ENCODE measurements around the gene ARL8A.
"Not testable (repeated sequence)": the region's sequence is repeated elsewhere in the genome, so short reads cannot be mapped to it uniquely, and the experiment has no call there.

ARL8A gene

DNA sequence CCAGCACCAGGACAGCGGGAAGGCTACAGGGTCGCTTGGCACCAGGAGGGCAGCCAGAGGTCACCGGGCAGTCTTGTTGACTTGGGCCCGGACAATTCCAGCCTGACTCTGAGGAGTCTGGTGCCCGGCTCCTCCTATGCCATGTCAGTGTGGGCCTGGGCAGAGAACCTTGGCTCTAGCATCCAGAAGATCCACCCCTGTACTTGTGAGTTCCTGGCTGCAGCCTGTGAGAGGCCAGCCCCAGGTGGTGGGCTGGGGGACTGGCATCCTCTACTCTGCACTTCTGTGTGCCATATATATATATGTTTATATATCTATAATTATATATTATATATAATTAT lies 27.4 kb upstream of the ARL8A start:
- DNase-seq: no peak

DNA sequence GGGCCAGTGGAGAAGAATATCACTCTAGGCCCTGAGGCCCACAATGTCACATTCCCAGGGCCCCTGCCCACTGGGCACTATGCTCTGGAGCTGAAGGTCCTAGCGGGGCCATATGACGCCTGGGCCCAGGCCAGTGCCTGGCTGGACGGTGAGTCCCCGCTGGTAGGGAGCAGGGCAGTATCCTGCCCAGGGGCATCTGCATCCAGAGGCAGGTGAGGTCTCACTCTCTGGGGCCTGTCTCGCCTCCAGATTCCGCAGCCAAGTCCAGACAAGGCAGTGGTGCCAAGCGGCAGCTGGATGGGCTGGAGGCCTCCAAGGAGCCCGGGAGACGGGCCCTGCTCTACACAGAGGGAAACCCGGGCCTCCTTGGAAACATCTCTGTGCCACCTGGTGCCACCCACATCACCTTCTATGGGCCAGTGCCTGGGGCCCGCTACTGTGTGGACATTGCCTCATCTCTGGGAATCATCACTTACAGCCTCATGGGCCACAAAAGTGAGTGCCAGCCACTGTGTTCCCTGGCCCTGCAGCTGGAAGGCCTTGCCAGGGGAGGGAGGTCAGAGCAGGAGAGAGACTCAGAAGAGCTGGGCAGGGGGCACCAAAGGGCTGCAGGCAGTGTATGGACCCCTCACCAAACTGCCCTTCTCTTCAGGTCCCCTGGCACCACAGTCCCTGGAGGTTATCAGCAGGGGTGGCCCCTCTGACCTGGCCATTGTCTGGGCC lies 26.9 kb upstream of the ARL8A start:
- DNase-seq: peak in 1 of 2 experiments; percentile 39

DNA sequence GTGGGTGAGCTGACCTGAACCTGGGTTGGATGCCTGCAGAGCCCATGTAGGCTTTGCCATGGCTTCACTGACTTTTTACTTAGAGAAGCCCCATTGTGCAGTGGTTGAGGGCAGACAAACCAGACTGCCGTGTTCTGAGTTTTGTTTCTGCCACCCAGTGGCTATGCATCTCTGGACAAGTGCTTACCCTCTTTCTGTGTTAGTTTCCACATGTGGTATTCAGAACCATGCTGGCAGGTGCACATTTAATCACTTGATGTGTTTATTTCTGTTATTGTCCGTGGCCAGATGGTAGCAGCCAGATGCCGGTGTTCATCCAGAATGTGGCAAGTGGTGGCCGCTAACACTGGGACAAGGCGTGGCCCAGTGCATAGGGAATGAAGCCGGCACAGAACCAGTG lies 26.2 kb upstream of the ARL8A start:
- peak in 1 of 2 experiments; percentile 21 for DNase-seq

DNA sequence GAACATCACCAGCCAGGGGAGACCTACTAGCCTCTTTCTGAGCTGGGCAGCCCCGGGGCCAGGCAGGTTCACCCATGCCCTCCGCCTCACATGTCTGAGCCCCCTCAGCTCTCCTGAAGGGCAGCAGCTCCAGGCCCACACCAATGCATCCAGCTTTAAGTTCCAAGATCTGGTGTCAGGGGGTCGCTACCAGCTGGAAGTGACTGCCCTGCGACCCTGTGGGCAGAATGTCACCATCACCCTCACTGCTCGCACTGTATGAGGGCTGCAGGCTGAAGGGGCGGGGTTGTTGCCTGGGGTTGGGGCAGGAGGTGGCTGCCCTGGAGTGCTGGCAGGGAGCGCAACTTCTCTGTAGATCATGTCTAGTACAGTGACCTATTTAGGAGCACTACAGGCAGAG lies 24.3 kb upstream of the ARL8A start:
- no peak for DNase-seq

DNA sequence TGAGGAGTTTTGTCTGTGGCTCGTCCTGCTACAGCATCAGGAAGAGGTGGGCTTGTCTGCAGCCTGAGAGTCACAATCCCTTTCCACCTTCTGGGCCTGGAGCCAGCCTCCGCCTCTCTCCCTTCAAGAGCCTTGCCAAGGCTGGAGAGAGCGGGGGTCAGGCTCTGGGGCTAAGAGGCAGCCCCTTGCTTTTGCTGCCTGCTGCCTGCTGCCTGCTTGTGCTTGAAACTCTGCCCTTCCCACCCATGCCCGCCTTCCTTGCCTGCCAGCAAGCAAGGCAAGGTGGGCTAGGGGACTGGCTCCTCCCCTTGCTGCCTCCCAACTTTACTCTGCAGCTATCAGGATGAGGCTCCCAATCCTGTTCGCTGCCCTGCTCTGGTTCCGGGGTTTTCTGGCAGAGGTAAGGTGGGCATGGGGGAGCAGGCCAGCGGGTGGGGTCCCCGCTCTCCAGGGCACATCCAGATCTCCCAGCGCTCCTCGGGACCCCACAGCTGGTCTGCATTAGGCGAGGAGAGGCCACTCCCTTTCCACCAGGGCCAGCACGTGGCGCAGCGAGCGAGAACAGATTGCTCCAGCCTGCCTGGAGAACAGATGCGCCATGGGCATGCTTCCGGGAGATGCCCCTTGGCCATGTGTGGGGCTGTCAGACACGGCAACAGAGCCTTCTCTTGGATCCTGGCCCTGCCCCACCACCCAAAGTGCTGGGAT lies 23.3 kb upstream of the ARL8A start:
- DNase-seq: peak in 1 of 2 experiments; percentile 85

DNA sequence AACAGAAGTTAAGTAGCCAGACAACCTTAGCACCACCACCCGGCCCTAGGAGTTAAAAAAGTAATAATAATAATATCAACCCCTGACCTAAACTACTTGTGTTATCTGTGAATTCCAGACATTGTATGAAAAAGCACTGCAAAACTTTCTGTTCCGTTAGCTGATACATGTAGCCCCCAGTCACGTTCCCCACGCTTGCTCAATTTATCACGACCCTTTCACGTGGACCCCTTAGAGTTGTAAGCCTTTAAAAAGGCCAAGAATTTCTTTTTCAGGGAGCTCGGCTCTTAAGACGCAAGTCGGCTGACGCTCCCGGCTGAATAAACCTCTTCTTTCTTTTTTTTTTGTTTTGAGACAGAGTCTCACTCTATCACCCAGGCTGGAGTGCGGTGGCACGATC lies 22.5 kb upstream of the ARL8A start:
- DNase-seq: not testable (repeated sequence)

DNA sequence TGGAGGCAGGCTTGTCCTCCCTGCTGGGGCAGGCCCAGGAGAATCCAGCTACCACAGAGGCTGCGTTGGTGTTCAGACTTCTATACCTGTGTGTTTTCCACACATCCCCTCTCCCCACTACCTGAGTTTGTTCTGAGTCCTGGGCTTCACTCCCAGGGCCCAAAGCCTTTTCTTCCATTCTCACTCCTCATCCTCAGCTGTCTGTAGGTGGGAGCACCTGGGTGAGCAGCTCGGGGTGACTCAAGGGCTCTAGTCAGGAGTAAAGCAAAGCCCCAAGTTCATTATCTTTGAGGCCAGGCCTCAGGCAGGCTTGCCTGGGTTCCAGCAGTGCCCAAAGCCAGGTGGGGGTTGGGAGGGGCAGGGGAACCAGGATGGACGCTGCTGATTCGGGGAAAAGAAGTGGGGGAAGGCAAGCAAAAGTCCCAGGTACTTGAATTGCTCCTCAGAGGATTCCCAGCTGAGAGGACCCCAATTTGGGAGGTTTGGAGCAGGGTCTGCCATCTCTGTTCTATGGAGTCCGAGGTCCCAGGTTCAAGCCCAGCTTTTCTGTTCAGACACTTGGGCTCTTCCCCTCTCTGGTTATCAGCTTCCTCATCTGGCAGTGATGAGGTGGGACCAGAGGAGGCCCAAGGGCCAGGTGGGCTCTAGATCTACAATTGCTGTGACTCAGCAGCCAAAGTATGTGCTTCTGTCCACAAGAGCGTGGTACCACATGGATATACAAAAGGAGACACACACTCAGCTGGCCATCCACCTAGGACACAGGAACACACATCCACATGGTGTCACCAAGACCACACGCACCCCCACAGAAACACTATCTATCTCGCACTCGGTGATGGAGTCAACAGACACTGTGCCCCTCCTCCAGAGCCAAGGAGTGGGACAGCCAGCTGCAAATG lies 21.7 kb upstream of the ARL8A start:
- DNase-seq: no peak

DNA sequence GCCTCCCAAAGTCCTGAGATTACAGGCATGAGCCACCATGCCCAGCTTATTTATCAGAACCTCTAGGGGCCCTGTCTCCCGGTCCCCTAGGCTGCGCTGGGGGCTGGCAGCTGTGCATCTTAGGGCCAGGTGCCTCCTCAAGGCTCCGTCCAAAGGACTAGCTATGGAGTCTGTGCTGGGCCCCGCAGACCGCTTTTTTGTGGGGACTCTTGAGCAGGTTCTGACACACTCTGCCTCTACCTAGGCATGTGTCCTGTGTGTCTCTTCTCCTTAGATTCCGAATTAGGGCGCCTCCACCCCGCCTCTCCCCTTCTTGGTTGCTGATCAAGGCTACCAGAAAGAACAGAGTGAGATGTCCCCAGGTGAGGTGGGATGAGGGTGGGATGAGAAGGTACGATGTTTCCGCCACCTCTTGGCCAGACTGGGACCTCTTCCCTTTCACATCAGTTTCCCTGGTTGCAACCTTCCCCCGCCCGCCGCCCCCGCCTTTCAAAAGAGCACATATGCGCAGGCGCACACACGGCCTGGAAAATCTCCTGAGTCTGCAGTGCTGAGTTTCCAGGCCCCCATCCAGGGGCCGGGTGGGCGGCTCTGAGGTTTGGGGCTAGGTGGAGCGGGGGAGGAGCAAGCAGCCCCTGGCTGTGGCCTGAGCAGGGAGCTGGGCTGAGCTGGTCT lies 20.9 kb upstream of the ARL8A start:
- no peak for DNase-seq

DNA sequence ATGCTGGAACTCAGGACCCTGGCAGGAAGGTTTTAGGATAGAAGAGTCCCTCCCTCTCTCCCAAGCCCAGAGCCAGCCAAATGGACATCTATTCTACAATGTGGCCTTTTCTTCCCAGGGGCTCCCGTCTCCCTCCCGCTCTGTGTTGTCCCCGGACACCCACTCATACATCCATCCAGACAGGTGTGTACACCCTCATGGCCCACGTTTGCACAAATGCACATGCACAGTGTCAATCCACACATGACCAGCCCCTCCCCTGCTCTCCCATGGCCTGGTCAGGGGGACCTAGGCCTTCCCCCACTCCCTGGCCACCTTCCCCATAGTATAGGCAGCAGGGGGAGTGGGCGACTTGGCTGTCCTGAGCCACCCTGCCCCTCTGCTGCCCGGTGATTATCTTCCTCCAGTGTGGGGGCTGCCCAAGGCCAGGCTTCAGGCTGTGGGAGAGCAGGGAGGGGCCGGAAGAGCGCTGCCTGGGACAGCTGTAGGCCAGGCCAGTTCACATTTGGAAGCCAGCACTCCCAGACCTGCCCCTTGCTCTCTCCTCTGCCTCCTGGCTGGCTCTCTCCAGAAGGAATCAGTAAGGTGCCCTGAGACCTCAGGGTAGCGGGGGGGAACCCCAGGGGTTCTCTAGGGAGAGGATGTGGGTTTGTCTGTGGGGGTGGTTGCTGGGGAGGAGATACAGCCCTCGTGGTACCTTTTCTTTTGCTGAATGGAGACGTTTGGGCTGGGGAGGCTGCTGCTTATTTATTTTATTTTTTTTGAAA lies 19.9 kb upstream of the ARL8A start:
- DNase-seq: no peak

DNA sequence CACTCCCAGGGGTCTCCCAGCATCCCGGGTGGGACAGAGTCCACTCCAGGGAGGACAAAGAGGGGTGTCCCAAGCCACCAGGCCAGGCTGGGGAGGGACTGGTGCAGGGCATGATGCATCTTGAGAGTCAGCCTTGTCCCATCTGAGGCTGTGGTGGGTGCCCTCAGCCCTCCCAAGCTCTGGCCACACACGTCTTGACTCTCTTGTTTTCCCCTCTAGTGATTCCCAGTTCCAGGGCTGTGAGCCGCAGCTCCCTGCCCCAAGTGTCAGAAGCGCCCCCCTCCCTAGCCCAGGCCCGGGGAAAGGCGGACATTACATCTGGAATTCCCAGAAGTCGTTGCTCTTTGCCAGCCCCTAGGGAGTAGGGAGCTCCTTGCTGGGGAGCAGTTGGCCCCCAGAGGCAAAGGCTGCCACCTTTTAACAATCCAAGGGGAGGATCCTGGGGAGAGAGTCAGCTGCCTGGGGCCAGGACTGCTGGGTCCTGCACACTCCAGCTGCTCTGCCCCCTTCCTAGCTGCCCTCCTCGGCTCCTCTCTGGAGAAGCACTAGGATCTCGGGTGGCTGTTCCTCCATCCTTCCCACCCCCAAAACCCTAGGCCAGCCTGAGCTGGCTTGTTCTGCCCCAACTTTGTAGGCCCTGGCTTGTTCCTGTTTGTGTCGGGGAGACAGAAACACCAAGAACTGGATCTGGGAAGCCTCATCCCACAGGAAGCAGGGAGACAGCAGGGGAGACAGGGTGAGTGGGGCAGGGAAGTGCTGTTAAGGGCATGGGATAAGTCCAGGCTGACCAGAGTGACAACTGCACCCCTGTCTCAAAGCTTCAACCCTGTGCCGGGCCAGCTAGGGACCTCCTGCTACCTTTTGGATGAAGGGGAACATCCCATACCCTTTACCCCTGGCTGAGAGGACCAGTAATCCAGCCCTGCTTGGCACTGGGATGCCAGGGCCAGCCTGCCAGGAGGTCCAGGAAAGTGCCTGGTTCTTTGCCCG lies 19.0 kb upstream of the ARL8A start:
- no peak for DNase-seq

DNA sequence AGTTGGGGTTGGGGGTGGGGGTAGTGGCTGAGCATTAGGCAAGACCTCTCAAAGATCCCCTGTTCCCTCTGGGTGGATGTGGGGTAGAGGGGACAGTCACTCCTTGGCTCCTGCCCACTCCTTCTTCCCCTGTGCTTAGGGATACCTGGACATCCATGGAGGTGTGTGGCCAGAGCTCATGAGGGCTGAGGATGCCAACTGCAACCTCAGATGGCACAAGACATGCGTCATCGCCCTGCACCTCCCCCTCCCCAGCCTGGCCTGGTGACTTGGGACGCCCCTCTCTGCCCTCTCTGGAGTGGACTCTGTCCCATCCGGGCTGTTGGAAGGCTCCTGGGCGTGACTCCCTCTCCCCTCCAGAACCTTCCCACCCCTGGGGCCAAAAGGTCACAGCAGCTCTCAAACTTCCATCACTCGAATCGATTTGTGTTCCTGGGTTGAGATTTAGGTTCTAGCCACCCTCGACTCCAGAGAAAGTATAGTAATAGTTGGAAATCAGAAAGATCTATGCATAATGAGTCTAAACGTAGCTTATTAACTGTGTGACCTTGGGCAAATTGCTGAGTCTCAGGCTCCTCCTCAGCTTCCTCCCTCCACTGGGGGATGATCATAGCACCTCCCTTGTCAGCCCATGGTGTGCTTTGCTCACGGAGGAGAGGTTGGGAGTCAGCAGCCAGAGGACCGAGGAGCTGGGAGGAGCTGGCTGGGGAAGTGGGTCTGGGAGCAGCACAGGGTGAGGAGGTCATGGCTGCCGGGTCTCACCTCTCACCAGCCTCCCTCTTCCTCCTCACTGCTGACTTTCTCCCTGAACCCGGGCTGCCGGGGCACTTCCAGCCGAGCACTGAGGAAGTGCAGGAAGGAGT lies 18.1 kb upstream of the ARL8A start:
- no peak for DNase-seq

DNA sequence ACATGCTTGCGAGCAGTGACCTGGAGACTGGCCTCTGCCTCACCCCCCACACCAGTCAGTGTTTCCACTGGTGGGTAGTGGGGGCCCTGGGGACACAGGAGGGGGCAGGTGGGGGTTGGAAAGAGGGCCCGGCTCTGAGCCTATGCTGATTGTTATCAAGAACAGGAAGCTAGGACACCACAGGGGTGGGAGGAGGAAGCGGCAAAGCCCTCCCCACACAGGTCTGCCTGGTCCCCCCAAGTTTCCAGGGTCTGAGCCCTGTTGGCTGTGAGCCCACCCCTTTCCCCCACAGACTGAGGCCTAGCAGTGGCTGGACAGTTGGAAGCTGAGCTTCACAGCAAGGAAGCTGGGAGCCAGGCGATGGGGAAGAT lies 17.5 kb upstream of the ARL8A start:
- no peak for DNase-seq

DNA sequence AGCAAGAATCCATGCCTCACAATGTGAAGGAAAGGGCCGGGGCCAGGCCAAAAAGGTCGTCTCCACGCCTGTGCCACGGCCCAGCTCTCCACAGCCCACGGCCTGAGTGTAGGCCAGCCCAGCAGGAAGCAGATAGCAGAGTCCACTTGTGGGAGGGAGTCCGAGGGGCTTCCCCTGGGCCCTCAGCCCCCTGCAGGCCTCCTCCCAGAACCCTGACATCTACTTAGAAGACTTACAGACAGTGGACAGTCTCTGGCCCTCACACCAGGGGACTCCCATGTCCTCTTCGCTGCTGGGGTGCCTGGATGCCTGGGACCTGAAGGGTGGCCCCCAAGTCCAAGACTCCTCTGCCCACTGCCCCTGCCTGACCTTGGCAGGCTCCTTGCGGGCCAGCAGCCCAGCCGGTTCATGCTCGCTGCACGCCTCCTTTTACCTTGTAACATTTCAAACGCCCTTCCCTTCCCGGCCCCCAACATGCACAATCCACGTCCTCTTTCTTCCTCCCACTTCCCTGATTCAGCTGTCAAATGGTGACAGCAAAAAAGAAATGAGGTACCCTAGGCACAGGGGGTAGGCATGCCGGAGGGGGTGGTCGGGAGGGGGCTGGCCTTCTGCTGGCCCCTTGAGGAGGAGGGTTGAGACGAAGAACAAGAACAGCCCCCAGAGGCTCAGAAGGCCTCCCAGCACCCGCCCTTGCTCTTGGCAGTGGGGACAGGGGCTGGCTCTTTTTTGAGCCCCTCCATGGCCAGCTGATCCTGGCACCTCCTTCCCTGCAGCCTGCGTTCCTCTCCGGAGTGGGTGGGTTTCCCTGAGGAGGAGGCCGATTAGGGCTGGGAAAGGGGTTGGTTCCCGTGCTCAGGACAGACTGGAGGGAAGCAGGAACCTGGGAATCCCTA lies 16.9 kb upstream of the ARL8A start:
- DNase-seq: no peak

DNA sequence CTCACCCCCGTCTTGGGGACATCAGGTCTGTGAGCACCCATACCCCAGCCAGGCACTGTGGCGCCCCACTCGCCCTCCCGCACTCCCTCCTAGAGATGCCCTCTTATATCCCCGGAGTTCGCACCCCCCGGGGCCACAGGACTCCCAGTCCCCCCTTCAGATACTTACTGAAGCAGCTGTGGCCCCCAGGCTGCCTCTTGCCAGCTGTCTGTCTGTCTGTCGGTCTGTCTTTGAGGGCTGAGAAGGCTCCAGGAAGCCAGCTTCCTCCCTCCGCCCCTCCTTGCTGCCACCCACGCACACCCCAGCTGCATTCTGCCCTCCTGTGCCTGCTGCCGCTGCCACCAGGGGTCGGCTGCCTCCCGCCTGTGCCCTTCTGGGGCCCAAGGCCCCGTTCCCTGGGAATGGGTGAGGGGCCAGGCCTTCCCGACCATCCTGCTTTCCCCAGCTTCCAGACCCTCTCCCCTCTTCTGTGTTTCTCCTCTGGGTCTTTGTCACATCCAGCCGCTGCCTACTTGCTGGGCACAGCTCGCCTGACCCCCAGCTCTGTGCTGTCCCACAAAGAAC lies 15.9 kb upstream of the ARL8A start, which contains the start of gene PTPN7:
Gene PTPN7 (minus strand): TSS at position 226 of the 564 bp plus-strand sequence. CDS start 1,200 bp downstream, outside the sequence.
- no peak for DNase-seq

DNA sequence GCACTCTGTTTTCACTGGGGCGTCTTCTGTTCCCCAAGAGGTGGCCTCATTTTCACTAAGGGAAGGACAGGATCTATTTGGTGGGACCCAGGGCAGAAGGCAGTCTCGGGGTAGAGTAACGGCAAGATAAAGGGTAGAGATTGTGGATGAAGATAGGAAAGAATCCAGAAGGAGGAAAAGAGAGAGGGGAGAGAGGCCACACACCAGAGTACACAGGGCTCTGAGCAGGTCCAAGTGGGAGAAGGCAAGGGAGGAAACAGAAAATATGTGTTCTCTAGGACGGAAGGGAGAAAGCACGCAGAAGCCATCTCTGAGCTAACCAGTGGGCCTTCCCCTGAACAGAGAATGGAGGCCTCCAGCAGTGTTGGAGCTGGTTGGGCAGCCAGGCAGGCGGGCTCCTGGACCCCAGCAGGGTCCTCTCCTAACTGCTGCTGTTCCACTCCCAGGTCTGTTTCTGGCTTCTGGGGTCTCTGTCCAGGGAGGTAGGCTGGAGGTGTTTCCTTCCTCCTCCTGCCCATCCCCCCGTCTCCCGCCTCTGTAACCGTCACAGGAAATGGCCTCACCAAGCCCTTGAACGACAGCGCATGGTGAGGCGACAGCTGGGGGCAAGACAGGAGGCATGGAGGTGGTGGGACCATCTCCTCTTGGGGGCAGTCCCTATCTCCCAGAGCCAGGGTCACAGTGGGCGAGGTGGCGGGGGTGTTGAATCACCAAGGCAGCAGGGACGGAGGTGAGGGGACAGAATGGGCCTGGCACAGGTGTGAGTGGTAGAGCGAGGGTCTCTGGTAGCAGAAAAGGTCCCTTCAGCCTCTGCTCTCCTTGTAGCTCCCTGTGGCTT lies 15.2 kb upstream of the ARL8A start:
- no peak for DNase-seq

DNA sequence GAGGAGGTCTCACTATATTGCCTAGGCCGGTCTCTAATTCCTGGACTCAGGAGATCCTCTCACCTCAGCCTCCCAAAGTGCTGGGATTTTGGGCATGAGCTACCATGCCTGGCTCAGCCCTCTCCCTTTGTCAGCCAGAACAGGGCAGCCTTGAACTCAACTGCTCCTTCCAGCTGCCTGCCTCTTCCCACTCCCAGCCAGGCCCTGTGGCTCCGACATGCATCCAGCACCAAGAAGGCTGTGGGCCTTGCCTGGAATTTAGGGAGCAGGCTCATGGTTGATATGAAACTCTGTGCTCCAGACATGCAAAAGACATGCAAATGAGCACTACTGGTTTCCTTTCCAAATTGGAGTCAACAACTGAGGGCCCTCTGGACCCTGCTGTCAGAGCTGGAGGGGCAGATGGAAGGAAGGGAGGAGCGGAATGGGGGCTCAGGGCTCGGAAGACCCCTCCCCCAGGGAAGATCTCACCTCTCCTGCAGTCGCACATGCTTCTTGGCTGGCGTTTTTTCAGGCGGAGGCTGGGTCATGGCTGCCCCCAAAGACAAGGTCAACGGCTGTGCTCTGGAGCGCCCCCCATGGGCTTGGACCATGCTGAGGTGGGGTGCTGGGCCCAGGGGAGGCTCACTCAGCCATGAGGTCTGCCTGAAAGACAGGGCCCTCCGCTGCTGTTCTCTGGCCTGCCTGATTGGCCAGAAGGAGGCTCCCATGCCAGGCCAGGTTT lies 14.4 kb upstream of the ARL8A start:
- DNase-seq: no peak

DNA sequence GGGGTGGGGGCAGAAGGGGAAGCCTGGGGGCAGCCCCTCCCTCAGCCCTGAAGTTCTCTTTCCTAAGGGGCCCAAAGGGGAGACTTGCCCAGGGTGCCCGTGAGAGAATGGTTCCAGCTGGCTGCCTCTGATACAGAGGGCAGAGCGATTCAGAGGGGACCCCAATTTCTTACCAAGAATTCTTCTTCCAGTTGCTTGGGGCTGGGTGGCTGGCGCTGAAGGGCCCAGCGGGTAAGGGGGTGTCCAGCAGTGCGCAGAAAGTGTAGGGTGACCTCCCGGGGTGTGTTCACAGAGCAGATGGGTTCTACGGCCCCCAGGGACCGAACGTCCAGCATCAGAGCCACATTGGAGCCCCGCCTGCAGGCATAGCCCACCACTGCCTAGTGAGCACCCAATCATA lies 13.4 kb upstream of the ARL8A start:
- no peak for DNase-seq

Measured in NCI-H446 (cell line).